Endometrial microvascular endothelial cells (primary cell): ENCODE results near the gene ENTREP3. TPM values are rescaled to one million over a fixed set of nuclear protein-coding genes. Genes with fewer than 3 reads are reported as not detected.

ENCODE experiments used
- in situ Hi-C: cut with HindIII; loops from 2 replicates; pipeline ENCODE4 v1.10.0; 2017; ENCODE audit warnings: low sequenced_read_pairs, low pct_unique_long_range_greater_than_20kb; ENCODE audit errors: inconsistent ontology term
- total RNA-seq: library from RNA; depleted of rRNA; stranded (reverse); fragments of >200 nt; gene quantifications from one replicate; pipeline ENCODE4 v1.2.3, GENCODE V29; 2015; ENCODE audit errors: inconsistent ontology term

The ENTREP3 gene
- total RNA-seq, 1 donor from 2014 or later = 20.0 TPM

GRCh38 chr1:155282488-155283091 lies 27.3 kb upstream of the ENTREP3 start:
- in situ Hi-C loops = no loop called here

DNA sequence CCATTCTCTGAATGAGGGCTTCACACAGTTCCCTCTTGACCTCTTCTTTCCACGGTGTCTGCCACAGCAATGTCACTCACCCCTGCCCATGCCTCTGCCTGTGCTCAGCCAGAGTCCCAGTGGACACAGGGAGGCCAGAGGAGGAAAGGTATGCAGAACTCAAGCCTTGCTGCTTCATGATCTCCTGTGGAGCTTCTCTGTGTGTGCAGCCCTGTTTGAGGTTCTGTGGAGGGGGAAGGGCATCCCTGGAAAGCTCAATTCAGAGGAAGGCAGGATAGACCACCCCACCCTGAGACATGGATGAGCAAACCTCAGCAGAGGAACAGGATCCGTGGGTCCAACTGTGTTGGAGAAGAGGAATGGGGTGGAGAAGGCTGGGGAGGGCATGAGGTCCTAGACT lies 24.0 kb upstream of the ENTREP3 start:
- in situ Hi-C loops = no loop called here

- in situ Hi-C loops = no loop called here
Measured at GRCh38 chr1:155278689-155279160, 23.4 kb upstream of the ENTREP3 start.

DNA sequence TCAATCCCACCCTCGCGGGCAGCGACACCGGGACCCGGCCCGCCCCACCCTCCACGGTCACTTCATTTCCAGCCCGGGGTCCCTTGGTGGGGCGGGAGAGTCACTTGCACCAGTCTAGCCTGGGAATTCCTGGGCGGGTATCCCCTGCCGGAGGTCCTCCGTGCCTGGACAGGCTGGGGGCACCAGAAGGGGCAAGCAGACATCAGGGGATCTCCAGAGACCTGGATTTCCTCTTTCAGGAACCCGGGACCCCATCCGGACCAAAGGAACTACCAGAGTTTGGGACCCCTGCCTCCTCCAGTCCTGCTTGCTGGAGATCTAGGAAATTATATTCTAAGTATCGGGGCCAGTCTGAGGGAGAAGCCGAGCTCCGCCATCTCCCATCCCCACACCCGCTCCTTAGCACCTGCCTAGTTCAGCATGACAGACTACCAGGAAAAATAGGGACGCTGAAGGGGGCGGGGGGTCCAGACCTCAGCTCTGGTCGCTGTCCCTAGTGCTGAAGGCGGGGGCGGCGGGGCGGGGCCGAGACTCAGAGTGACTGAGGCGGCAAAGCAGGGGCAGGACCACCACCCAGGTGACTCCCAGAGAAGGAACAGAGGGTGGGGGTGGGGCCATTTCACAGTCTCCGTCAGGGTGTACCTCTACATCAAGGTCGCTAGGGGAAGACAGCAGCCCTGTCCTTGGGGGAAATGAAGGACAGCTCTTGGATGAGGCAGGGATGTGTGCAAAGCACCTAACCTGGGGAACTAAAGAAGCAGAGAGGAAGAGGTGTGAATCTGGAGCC lies 22.8 kb upstream of the ENTREP3 start:
- in situ Hi-C loops = no loop called here

- in situ Hi-C loops = no loop called here
Measured at GRCh38 chr1:155277070-155277901, 22.0 kb upstream of the ENTREP3 start, which contains the start of gene HCN3. TSS of gene HCN3 (plus strand) at chr1:155277463. CDS start at chr1:155277591, 128 bp downstream.

- in situ Hi-C loops = no loop called here
Measured at GRCh38 chr1:155273343-155274245, 18.3 kb upstream of the ENTREP3 start, which contains the start of gene CLK2. TSS of gene CLK2 (minus strand) at chr1:155273504. CDS start at chr1:155270977, 2,527 bp downstream.

GRCh38 chr1:155272466-155273342 lies 17.4 kb upstream of the ENTREP3 start:
- in situ Hi-C loops = no loop called here

- in situ Hi-C loops = no loop called here
Measured at GRCh38 chr1:155269381-155269780, 14.1 kb upstream of the ENTREP3 start.

GRCh38 chr1:155268630-155269029 lies 13.3 kb upstream of the ENTREP3 start:
- in situ Hi-C loops = no loop called here

GRCh38 chr1:155267373-155267772 lies 12.1 kb upstream of the ENTREP3 start:
- in situ Hi-C loops = no loop called here

DNA sequence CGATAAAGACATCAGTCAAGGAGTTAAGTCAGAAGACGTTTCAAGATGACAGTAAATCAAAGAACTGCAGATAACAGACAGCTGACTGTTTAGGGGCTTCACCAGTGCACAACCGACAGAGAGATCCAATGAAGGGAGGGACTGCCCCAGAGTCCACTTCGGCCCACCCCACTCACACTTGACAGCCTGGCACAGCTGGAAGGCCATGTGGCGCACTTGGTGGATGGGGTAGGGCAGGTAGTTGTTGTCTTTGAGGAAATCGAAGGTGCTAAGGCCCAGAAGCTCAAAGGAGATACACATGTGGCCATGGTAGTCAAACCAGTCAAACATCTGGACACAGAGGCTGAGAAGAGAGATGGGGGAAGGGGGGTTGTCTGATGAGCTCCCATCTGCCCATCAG lies 11.3 kb upstream of the ENTREP3 start:
- in situ Hi-C loops = no loop called here

GRCh38 chr1:155263067-155263466 lies 7.8 kb upstream of the ENTREP3 start:
- in situ Hi-C loops = no loop called here

- in situ Hi-C loops = no loop called here
Measured at GRCh38 chr1:155261852-155262673, 6.8 kb upstream of the ENTREP3 start, which contains the start of gene SCAMP3. TSS of gene SCAMP3 (minus strand) at chr1:155262360. CDS start at chr1:155262151, 209 bp downstream.

- in situ Hi-C loops = no loop called here
Measured at GRCh38 chr1:155261493-155261851, 6.2 kb upstream of the ENTREP3 start.

DNA sequence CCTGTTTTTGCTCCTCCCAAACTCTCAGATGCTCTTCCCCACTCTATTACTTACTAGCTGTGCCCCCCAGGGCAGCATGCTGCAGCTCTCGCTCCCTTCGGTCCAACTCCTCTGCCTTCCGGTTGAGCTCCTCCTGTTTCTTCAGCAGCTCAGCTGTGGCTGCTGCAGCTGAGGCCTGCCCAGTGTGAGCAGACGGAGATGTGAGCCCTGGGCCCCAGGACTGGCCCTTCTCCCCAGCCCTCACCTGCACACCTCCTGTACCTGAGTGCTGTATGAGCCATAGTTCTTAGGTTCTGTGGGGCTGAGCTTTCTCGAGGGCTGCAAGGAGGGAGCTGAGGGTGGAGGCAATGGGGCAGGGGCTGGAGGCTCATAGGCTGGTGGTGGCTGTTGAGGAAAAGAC lies 5.0 kb upstream of the ENTREP3 start:
- in situ Hi-C loops = no loop called here

GRCh38 chr1:155256058-155256852 lies 972 bp upstream of the ENTREP3 start:
- in situ Hi-C loops = no loop called here
